Calu3 (cell line): ENCODE data around the gene SPON1. TPM values are rescaled to one million over a fixed set of nuclear protein-coding genes. Genes with fewer than 3 reads are reported as not detected.
A peak's percentile ranks its signal among the peaks of the same experiment; 100 is the strongest.
"Not testable (repeated sequence)": the region's sequence is repeated elsewhere in the genome, so short reads cannot be mapped to it uniquely, and the experiment has no call there.

Experiments
- BruUV-seq: library from RNA; stranded (reverse); fragments of 400-500 nt; replicated peaks from 2 replicates; lab custom pipeline; 2021; lab: Mats Ljungman, UMichigan
- CTCF ChIA-PET: fragments of 300-600 bp; sonication (Branson Sonifier 250); formaldehyde crosslinking; loops from one replicate; lab custom pipeline; 2022; ENCODE audit warnings: antibody characterized with exemption; lab: Charles Lee
- DNase-seq: peaks from one replicate; pipeline ENCODE4 v3.0.0; 2022
- H3K27ac Mint-ChIP-seq: one replicate; pipeline ENCODE4 v1.8.0; 2022; ENCODE audit warnings: mixed read lengths; ENCODE audit not compliant: unreplicated experiment
- H3K27me3 Mint-ChIP-seq: one replicate; pipeline ENCODE4 v1.8.0; 2022; ENCODE audit warnings: mixed read lengths; ENCODE audit not compliant: unreplicated experiment
- H3K36me3 Mint-ChIP-seq: one replicate; pipeline ENCODE4 v1.8.0; 2022; ENCODE audit warnings: mild to moderate bottlenecking, moderate library complexity, mixed read lengths; ENCODE audit not compliant: insufficient read depth, unreplicated experiment
- H3K4me1 Mint-ChIP-seq: one replicate; pipeline ENCODE4 v1.8.0; 2022; ENCODE audit warnings: mild to moderate bottlenecking, low read depth, mixed read lengths; ENCODE audit not compliant: unreplicated experiment
- H3K4me3 Mint-ChIP-seq: one replicate; pipeline ENCODE4 v1.8.0; 2022; ENCODE audit warnings: mild to moderate bottlenecking, low read depth, moderate library complexity, mixed read lengths; ENCODE audit not compliant: unreplicated experiment
- H3K9me3 Mint-ChIP-seq: one replicate; pipeline ENCODE4 v1.8.0; 2022; ENCODE audit warnings: low read depth, mixed read lengths; ENCODE audit not compliant: unreplicated experiment
- CTCF ChIP-seq: fragments of 200-600 bp; IDR thresholded peaks from one replicate; pipeline ENCODE4 v1.8.0; 2022; ENCODE audit warnings: antibody characterized with exemption; ENCODE audit not compliant: unreplicated experiment
- intact Hi-C: fragments of 100-400 bp; cut with micrococcal nuclease; formaldehyde crosslinking; loops from one replicate; pipeline ENCODE4 v1.10.0; 2022; ENCODE audit not compliant: unreplicated experiment
- total RNA-seq: library from RNA; stranded (reverse); gene quantifications from 2 replicates; pipeline ENCODE4 v1.2.3, GENCODE V29; 2022

SPON1 gene
- total RNA-seq, 1 experiment from 2014 or later: not detected

GRCh38 chr11:14275076-14275475 is 312.6 kb downstream of the SPON1 start:
- no peak for DNase-seq
- intact Hi-C loops: no loop called here
- H3K27ac Mint-ChIP-seq: no peak overlapping the region
- H3K27me3 Mint-ChIP-seq: no peaks in the 10 kb centered on the region
- no peaks in the 10 kb centered on the region for H3K4me1 Mint-ChIP-seq
- CTCF ChIA-PET: interaction anchor here (0.7 kb wide), 1 partner anchor 182 kb away, joined by 4 read pairs; no protein-coding TSS in a partner anchor
- TF ChIP-seq CTCF: no peak
- no peak overlapping the region for H3K4me3 Mint-ChIP-seq
- no peaks in the 10 kb centered on the region for H3K9me3 Mint-ChIP-seq
- BruUV-seq: no TSS peak
- H3K36me3 Mint-ChIP-seq: peaks cover 4% of the 10 kb centered on the region

GRCh38 chr11:14278869-14279268 is 316.3 kb downstream of the SPON1 start:
- H3K9me3 Mint-ChIP-seq, DNase-seq, H3K4me3 Mint-ChIP-seq, intact Hi-C loops, H3K27me3 Mint-ChIP-seq, H3K27ac Mint-ChIP-seq, CTCF ChIA-PET, H3K36me3 Mint-ChIP-seq, H3K4me1 Mint-ChIP-seq: not testable (repeated sequence)
- BruUV-seq: TSS peak; percentile 55

- intact Hi-C loops: no loop called here
- CTCF ChIA-PET: interaction anchor here (0.5 to 0.6 kb wide), 2 partner anchors 8 to 19 kb away, joined by 4 to 5 read pairs; no protein-coding TSS in a partner anchor
- H3K27ac Mint-ChIP-seq: peak overlapping the region; percentile 28
- TF ChIP-seq CTCF: no peak
- no peaks in the 10 kb centered on the region for H3K9me3 Mint-ChIP-seq
- BruUV-seq: no TSS peak
- H3K27me3 Mint-ChIP-seq: no peaks in the 10 kb centered on the region
- no peaks in the 10 kb centered on the region for H3K4me1 Mint-ChIP-seq
- peaks cover 5% of the 10 kb centered on the region for H3K36me3 Mint-ChIP-seq
- no peak for DNase-seq
- H3K4me3 Mint-ChIP-seq: no peak overlapping the region
Observed at GRCh38 chr11:14288189-14288935, 325.8 kb downstream of the SPON1 start.

GRCh38 chr11:14290422-14290821 is 327.9 kb downstream of the SPON1 start:
- Mint-ChIP-seq H3K27ac (no peak overlapping the region), H3K9me3 (no peaks in the 10 kb centered on the region), H3K4me1 (no peaks in the 10 kb centered on the region), H3K27me3 (no peaks in the 10 kb centered on the region), H3K4me3 (no peak overlapping the region), H3K36me3 (peaks cover 9% of the 10 kb centered on the region)
- intact Hi-C loops: no loop called here
- TF ChIP-seq CTCF: no peak
- CTCF ChIA-PET: interaction anchor here (0.6 to 0.8 kb wide), 2 partner anchors 10 to 132 kb away, joined by 3 to 5 read pairs; no protein-coding TSS in a partner anchor
- no peak for DNase-seq
- no TSS peak for BruUV-seq

- intact Hi-C loops: loop anchor here (1.0 to 2.0 kb wide), 2 partner anchors 119 to 155 kb away; no protein-coding TSS in a partner anchor
- Mint-ChIP-seq H3K27me3 (no peaks in the 10 kb centered on the region), H3K4me3 (no peak overlapping the region), H3K27ac (no peak overlapping the region), H3K4me1 (no peaks in the 10 kb centered on the region), H3K36me3 (no peaks in the 10 kb centered on the region), H3K9me3 (no peaks in the 10 kb centered on the region)
- no peak for TF ChIP-seq CTCF
- DNase-seq: no peak
- BruUV-seq: no TSS peak
- CTCF ChIA-PET: interaction anchor here (1.5 to 2.8 kb wide), 4 partner anchors 47 to 156 kb away, joined by 3 to 56 read pairs (median 16); no protein-coding TSS in a partner anchor
Observed at GRCh38 chr11:14299921-14300320, 337.4 kb downstream of the SPON1 start.
